ENCODE data around the gene GAPT.

DNA sequence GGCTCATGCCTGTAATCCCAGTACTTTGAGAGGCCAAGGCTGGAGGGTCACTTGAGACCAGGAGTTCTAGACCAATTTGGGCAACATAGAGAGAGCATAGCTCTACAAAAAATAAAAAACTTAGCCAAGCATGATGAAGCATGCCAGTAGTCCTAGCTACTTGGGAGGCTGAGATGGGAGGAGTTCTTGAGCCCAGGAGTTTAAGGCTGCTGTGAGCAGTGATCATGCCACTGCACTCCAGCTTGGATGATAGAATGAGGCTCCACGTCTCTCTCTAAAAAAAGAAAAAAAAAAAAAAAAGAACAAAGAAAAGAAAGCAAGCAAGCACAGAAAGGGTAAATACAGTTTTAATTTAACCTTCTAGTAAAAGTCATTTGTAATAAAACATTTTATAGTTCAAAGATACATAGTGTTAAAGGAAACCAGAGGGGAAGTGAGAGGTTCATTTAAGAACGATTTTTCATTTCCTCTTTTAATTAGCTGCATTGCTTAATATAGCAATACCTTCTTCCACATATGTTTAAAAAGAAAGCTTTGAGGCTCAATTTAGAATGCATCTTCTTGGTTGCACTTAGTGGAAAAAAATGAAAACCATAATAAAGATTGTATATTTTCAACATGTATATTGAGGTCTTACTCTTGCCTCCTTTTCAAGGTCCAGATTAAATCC is 14.9 kb downstream of the GAPT start:
- TF ChIP-seq POLR2AphosphoS5 (IDR thresholded peaks at IDR 0.05): no peak
- no peak for TF ChIP-seq POLR2A (IDR thresholded peaks at IDR 0.05)

All from spleen (tissue), 3 donors.